HG03558 (cell line): ENCODE data around the gene SMIM41.

ENCODE experiments used
- ATAC-seq: cut with Tn5 transposase; IDR thresholded peaks from one replicate; pipeline ENCODE4 v1.9.1; 2021; ENCODE audit warnings: moderate number of reproducible peaks; ENCODE audit not compliant: unreplicated experiment; ENCODE audit errors: extremely low read depth

The SMIM41 gene

DNA sequence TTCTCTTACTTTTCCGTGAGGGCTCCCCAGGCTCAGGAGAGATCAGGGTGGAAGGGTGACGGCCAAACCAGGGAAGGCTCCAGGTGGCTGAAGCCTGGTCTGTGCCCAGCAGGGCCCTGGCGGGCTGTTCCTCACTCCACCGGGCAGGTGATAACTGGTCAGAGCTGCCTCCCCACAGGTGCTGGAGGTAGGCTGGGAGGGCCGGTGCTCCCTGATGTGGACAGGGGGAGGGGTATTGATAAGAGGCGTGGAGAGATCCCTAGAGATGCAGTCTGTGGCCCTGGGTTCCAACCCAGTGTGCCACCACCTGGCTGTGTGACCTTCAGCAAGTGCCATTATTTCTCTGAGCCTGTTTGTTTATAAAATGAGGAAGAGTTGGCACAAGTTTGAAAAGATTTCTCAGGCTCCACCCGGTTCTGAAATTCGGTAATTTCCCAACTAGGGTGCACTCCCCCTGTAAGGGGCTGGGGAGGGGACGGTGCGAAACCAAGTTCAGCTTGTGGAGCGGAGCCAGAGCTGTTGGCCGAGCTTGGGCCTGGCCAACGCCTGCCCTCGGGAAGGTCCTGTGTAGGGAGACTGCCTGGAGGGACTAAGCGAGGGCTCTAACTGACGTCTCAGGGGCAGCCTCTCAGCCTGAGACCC is 29.3 kb upstream of the SMIM41 start:
- peak; percentile 4 for ATAC-seq

DNA sequence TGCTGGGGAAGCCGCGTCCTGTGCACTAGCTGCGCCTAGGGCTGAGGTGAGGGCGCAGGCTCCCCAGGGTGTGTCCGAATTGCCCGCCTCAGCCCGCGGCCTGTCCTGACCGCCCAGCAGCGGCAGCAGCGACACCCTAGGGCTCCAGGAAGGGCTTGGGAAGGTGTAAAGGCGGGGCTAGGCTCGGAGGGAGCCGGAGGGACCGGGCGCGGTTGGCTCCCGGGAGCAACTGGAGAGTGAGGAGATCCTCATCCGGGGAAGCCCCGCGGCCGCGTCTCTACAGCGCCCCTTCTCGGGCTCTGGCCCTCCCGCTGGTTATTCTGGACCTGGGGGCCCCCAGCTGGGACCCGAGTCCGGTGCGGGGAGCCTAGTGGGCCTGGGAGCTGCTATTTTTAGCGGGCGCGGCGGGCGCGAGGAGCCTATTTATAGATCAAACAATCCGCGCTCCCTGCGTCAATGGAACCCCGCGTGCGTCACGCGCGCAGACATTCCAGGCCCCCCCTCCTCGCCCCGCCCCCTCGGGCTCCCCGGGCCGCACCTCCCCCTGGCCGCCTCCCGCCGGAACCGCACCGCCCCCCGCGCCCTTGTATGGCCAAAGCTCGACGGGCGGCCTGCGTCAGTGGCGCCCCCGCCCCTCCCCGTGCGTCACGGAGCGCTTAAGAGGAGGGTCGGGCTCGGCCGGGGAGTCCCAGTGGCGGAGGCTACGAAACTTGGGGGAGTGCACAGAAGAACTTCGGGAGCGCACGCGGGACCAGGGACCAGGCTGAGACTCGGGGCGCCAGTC is 28.6 kb upstream of the SMIM41 start, which contains the start of gene NR4A1:
NR4A1 (plus strand) TSS at position 685 of the 784 bp plus-strand sequence. CDS start 2,887 bp downstream, outside the sequence.
- peak; percentile 45 for ATAC-seq

DNA sequence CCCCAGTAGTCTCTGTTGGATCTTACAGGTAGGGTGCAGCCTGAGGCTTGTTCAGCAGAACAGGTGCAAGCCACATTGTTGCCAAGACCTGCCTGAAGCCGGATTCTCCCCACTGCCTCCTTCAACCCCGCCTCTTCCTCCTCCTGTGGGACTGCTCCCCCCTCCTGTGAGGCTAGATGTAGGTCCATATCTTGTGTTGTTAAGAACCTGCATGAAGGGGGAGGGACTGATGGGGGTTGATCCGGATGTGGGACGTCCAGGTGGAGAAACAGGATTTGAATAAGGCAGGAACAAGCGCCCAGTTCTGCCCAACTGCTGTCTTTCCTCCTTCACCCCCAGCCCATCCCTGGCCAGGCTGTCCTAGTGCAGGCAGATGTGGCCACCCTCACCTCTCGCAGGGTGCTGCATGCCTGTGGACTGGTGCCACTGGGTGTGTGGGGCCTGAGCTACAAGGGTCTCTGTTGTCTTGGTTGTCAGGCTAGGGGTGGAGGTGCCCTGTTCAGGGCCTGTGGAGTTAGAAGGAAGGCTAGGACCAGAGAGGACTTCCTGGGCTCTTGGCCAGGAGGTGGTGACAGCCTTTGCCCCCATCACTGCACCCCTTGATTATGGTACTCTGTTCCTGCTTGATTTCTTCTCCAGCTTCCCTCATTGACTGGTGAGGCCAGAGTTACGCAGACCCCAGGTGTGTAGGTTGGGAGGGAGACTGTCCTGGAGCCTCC is 26.9 kb upstream of the SMIM41 start:
- no peak for ATAC-seq

DNA sequence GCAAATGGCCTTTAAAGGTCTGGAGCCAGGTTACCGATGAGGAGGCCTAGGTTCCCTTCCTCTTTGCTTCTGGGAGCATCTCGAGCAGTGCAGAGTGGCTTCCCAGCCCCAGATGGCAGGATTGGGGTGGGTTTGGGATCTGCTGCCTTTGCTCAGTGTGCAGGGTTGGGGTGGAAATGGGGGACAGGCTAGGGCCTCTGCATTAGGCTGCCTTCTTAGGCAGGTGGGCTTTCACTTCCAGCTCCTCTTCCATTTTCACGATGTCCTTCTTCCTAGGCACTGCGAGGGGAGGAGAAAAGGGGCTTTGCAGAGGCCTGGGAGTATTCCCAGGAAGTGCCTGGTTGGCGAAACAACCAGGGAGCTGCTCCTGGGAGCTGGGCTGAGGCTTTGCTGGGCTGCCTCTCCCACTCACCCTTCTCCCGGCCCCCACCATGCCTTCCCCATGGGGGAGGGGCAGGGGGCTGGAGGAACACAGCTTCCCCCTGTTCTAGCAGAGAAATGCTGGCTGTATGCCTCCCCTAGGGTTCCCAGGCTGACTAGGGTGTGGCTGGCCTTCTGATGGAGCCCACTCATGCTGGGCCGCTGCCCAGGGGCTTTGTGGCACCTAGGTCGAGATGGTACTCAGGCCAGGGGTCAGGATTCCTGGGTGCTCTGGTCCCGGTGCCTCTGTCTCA is 25.8 kb upstream of the SMIM41 start:
- no peak for ATAC-seq

DNA sequence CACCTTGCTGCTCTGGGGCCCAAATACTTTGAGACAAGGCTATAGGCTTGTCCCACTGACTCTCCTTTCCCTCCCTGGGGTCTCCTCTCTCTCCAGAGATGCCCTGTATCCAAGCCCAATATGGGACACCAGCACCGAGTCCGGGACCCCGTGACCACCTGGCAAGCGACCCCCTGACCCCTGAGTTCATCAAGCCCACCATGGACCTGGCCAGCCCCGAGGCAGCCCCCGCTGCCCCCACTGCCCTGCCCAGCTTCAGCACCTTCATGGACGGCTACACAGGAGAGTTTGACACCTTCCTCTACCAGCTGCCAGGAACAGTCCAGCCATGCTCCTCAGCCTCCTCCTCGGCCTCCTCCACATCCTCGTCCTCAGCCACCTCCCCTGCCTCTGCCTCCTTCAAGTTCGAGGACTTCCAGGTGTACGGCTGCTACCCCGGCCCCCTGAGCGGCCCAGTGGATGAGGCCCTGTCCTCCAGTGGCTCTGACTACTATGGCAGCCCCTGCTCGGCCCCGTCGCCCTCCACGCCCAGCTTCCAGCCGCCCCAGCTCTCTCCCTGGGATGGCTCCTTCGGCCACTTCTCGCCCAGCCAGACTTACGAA is 25.2 kb upstream of the SMIM41 start:
- no peak for ATAC-seq

DNA sequence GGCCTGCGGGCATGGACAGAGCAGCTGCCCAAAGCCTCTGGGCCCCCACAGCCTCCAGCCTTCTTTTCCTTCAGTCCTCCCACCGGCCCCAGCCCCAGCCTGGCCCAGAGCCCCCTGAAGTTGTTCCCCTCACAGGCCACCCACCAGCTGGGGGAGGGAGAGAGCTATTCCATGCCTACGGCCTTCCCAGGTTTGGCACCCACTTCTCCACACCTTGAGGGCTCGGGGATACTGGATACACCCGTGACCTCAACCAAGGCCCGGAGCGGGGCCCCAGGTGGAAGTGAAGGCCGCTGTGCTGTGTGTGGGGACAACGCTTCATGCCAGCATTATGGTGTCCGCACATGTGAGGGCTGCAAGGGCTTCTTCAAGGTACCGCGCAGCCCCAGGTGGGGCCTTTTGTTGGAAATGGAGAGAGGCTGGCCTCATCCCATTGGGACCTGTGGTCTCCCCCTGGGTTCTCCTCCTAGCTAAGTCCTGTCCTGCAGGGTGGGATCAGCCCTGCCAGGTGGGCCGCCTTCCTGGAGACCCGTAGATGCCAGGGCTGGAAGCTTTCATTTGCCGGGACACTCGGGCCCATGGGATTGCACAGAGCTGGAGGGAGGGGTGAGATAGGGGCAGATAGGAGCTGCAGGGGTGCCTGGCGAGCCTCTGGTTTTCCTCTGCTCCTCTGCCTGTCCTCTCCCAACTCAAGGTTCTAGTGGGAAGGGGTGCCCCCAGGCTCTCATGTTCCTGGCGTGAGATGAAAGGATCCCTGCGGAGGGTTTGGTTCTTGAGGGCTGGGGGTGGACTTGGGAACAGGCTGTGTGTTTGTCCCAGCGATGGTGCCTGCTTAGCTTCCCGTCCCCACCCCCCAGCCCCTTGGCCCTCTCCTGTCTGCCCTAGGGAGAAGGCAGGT is 24.4 kb upstream of the SMIM41 start:
- ATAC-seq: no peak

DNA sequence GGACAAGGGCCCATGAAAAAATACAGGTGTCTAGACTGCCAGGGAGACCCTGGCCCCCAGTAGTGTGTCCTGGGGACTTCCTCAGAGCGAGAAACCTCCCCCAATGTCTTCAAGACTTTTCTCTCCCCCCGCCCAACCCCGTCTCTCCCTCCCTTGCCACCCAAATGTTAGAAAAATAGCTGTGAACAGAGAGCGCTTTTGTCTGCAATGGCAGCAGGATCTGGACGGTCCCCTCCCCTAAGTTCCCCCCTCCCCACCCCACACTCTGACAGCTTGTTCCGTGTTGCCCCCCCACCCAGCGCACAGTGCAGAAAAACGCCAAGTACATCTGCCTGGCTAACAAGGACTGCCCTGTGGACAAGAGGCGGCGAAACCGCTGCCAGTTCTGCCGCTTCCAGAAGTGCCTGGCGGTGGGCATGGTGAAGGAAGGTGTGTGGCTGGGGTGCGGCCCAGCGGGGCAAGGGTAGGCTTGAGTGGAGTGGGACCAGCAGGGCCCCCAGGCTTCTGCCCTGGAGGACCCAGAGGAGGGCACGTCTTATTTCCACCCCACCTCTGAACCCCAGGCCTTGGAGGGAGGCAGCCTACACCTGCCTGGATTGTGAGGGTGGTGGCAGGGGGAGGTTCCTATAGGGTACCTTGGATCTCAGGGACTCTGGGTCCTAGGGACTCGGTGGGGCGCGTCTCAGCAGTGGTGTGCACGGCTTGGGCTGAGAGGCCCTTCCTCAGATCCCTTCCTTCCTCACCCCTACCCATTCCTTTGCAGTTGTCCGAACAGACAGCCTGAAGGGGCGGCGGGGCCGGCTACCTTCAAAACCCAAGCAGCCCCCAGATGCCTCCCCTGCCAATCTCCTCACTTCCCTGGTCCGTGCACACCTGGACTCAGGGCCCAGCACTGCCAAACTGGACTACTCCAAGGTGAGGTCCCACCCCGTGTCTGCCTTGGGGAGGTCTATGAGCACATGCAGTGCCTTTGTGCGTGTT is 23.5 kb upstream of the SMIM41 start:
- ATAC-seq: no peak

DNA sequence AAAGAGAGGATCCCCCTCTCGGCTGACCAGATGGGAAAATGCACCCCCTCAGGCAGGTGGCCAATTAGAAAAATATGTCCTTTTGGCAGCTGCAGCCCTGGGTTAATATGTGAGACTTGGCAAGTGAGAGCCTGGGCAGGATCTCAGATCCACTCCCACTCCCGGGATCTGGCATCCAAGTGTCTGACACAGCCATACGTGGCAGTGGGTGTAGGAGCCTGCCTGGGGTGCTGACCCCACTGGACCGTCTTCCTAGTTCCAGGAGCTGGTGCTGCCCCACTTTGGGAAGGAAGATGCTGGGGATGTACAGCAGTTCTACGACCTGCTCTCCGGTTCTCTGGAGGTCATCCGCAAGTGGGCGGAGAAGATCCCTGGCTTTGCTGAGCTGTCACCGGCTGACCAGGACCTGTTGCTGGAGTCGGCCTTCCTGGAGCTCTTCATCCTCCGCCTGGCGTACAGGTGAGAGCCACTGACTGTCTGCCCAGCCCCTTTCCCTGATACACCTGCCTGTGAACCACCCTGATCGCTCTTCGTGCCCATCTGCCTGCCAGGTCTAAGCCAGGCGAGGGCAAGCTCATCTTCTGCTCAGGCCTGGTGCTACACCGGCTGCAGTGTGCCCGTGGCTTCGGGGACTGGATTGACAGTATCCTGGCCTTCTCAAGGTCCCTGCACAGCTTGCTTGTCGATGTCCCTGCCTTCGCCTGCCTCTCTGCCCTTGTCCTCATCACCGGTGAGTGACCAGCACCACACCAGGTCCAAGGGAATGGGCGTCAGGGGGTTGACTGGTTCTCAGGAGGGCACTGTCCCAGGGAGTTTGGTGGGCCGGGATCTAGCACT is 22.5 kb upstream of the SMIM41 start:
- ATAC-seq: no peak

DNA sequence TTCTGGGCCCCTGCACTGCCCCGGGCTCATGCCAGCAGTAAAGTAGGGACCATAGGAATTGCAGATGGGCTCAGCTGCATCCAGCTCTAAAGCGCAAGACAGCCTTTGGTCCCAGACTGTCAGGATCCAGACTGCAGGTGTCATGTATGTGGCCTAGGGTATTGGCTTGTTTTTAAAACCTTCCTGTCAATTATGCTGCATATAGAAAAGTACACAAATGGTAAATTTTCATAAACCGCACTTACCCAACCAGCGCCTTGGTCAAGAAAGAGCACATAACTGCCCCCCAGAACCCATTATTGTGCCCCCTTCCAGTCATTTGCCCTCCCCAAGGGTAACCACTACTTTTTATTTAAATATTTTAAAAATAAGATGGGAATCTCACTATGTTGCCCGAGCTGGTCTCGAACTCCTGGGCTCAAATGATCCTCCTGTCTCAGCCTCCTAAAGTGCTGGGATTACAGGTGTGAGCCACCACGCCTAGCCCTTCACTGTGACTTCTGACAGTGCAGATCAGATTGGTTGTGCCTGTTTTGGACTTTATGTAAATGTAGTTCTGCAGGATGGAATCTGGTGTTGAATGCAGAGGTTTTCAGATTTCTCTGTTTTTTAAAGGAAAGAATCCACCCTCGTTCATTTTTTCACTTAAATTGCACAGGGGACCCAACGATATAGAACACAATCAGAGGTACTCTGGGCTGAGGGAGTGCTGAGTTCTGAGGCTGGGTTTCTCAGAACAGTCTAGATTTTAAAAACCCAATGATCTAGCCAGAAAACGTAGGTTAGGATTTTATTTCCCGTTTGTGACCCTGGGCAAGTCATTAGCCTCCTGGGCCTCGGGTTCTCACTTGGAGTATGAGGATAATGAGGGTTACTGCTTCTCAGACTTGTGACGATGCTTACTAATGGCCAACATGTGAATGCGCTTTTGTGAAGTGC is 21.6 kb upstream of the SMIM41 start:
- ATAC-seq: no peak

DNA sequence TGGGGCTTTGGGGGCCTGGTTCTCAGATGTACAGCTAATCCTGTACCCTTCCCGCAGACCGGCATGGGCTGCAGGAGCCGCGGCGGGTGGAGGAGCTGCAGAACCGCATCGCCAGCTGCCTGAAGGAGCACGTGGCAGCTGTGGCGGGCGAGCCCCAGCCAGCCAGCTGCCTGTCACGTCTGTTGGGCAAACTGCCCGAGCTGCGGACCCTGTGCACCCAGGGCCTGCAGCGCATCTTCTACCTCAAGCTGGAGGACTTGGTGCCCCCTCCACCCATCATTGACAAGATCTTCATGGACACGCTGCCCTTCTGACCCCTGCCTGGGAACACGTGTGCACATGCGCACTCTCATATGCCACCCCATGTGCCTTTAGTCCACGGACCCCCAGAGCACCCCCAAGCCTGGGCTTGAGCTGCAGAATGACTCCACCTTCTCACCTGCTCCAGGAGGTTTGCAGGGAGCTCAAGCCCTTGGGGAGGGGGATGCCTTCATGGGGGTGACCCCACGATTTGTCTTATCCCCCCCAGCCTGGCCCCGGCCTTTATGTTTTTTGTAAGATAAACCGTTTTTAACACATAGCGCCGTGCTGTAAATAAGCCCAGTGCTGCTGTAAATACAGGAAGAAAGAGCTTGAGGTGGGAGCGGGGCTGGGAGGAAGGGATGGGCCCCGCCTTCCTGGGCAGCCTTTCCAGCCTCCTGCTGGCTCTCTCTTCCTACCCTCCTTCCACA is 20.7 kb upstream of the SMIM41 start:
- no peak for ATAC-seq

DNA sequence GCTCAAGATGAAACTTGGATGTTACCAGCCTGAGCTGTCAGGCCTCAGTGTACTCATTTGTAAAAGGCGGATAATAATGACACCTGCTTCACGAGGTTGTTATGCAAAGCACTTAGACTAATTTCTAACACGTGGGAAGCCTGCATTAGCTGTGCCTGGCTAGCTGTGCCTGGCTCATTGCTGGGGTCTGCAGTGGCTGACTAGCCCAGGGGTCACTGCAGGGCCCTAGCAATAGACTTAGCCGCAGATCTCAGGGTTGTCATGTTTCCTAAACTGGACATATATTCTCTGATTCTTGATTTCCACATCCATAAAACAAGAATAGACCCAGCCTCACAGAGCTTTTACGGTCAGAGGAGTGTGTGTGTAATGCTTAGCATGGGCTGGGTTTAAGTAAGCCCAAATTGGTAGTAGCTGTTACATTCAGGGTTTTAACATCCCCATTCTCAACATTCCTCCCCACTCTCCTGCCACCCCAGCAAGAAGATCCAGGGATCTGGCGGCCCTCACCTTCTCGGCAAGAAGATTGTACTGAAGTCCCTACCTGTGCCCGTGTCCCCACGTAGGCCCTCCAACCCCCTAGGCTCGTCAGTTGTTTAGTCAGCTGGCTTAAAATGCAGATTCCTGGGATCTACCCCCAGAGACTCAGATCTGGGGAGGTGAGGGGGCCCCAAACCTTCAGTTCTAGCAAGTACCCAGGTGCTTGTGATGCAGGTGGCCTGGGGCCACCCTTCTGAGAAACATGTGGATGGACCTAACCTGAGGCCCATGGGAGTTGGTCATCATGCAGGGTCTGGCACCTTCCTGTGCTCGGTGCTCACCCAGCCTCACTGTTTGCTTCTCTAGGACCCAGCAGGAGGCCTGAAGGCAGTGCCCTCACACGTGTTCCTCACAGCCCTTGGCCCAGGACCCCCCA is 19.7 kb upstream of the SMIM41 start:
- no peak for ATAC-seq

DNA sequence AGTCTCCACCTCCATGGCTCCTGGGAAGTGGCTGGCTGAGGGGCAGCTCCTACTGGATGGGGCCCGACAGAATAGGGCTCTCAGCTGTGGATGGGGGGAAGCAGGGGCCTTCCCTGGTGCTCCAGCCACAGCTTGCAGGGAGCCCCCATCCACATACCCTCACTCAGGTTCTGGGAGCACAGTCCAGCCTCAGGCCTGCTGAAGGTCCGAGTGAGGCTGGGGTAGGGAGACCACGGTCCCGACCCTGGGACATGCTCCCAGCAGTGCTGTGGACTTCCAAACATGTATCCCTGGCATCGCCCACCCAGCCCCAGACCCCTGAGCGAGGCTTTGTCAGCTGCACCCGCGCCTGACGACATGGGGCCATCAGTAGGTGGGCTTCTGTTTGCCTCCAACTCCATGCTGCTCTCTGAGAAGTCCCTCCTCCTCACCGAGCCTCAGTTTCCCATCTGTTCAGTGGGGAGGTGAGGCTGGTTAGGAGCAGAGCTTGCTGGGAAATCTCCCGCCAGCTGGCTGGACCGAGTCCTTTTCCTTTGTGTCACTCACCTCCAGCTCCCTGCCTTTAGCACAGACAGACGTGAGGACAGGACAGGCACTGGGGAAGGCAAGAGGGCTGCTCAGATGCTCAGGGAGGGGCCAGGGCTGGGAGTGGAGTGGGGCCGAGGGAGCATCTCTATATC is 18.9 kb upstream of the SMIM41 start:
- no peak for ATAC-seq

DNA sequence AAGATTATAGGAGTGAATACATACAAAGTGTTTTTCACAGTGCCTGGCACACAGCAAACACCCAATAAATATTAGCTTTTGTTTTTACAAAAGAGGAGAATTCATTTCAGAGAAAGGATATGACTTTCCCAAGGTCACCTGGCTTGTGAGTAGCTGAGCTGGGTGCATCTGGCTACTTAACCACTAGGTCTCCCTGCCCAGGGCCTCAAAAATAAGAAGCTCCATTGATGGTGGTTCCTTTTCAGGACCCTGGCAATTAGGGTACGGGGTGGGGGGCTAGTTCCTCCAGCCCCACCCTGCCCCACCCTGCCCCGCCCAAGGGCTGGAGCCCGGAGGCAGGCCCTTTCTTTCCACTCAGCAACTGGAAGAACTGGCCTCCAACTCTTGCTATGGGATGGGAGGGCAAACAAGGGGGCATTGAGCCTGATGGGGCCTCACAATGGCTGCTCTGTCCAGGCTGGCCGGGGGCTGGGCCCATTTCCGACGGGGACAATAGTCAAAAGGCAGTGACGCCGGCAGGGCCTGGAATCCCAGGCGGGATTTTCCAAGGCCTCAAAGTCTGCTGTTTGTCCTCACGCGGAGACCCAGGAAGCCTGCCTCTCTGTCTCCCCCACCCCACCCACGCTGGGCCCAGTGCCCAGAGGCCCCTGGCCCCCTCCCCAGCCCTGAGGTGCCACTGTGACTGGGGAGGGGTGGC is 17.9 kb upstream of the SMIM41 start:
- no peak for ATAC-seq
